CD4-positive, alpha-beta T cell treated with Interleukin-4 for 1 hour (primary cell): ENCODE measurements around the gene CCDC134.
A peak's percentile ranks its signal among the peaks of the same experiment; 100 is the strongest.
"Not testable (repeated sequence)": the region's sequence is repeated elsewhere in the genome, so short reads cannot be mapped to it uniquely, and the experiment has no call there.

Experiments used
- DNase-seq, 2 donors: peaks; one replicate each; pipeline ENCODE4 v3.0.0-alpha.2; 2020 to 2022

CCDC134 gene

DNA sequence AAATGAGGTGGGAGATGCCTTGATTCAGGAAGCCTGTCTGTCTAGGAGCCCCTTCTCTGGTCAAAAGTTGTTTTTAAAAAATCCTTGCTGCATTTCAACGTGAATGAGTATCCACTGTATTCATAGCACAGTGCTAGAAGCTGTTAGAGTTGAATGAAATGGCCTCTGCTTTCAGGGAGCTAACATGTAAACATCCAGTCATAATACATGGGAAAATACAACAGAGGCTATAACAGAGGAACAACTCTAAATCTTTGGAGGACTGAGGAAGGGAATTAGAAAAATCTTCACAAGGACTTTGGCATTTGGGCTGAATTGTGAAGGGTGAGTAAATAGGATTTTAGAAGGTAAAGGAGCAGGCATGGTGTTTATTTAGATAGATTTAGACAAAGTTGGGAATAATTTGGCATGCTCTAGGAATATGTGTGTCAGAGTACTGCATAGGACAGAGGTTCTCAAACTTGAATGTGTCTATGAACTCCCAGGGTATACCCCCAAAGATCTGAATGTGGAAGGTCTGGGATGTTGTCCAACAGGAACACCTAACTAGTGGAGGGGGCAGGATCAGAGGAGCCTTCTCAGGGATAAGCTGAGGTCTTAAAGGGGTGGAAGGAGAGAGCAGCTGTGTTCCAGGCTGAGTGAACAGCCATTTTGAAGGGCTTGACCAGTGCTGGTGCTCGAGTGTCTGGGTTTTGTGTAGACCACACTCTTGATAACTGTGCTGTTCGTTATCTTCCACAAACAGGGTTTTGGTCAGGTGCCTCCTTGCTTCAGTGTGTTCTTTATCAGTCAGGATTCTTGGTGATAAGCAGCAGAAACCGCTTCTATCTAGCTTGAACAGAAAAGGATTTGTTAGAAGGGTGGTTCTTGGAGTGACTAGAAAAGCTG lies 45.1 kb downstream of the CCDC134 start:
- no peak for DNase-seq

GRCh38 chr22:41846268-41846987 lies 45.9 kb downstream of the CCDC134 start:
- no peak for DNase-seq

GRCh38 chr22:41847300-41847699 lies 46.8 kb downstream of the CCDC134 start:
- DNase-seq, result no peak

DNA sequence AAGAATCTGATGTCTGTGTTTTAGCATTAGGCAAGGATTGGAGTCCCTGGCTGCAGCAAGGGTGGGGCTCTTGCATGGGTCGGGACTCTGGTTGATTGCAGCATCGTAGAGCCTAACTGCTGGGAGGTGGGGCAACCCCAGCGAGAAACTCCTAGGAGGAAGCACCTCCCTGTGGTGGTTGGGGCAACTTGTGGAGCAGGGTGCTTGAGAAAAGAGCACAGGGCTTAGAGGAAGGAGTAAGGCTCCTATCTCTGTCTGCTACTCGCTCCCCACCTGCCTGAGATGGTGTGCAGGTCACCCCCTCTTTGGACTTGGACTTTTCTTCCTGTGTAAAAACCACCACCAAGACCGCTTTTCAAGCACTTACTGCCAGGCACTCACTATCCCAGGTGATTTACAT lies 48.0 kb downstream of the CCDC134 start:
- DNase-seq, result peak in 1 of 2 donors; percentile 68

DNA sequence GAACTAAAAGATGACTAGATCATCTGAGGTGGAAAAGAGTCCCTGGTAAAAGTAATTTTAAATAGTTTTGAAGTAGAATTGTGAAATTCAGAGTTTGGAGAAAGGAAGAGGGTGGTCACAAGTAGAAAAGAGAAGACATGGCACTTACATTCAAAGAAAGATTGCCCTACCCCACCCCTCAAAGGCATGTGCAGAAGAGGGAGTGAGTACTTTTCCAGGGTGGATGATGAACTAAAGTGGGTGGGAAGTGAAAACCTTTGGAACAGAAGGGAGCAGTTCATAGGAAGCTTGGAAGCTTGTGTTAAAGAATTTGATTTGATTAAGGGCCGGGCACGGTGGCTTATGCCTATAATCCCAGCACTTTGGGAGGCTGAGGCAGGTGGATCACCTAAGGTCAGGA lies 56.0 kb downstream of the CCDC134 start:
- no peak for DNase-seq

GRCh38 chr22:41857155-41857859 lies 56.8 kb downstream of the CCDC134 start:
- DNase-seq, result peak; percentile 81 to 85

- no peak for DNase-seq
Measured at GRCh38 chr22:41857860-41858199, 57.4 kb downstream of the CCDC134 start.

- DNase-seq, result peak; percentile 59 to 70
Measured at GRCh38 chr22:41862160-41862529, 61.7 kb downstream of the CCDC134 start.

- peak; percentile 17 to 28 for DNase-seq
Measured at GRCh38 chr22:41862530-41863266, 62.2 kb downstream of the CCDC134 start.

DNA sequence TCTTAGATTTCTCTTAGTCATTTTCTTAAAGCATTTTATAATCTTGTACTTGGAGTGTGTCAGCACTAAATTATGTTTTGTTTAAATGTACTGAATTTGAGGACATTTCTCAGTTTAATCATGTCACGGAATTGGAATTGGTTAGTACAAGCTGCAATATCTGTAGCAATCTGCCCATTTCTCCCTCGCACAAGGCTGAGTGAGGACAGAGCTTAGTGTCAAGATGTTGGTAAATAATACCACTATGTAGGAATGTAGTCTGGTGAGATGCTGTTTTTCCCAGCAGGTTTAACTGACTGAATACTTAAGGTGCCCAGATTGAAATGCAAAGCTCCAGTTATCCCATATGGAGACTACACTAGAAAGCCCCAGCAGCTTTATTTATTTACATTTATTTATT lies 63.0 kb downstream of the CCDC134 start:
- DNase-seq, result no peak

- DNase-seq, result no peak
Measured at GRCh38 chr22:41868556-41868955, 68.1 kb downstream of the CCDC134 start.

DNA sequence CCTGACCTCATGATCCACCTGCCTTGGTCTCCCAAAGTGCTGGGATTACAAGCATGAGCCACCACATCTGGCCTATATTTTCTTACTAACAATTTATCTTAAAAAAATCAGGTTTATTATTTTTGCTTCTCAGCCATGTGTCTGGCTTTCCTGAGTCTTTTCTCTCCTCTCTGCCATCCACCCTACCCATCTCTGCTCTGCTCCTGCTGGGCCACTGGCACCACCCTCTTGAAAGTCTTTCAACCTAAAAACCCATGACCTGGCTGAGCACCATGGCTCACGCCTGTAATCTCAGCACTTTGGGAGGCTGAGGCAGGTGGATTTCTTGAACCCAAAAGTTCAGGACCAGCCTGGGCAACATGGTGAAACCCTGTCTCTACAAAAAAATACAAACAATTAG lies 69.6 kb downstream of the CCDC134 start:
- DNase-seq, result not testable (repeated sequence)

- DNase-seq, result no peak
Measured at GRCh38 chr22:41870786-41871185, 70.3 kb downstream of the CCDC134 start.

DNA sequence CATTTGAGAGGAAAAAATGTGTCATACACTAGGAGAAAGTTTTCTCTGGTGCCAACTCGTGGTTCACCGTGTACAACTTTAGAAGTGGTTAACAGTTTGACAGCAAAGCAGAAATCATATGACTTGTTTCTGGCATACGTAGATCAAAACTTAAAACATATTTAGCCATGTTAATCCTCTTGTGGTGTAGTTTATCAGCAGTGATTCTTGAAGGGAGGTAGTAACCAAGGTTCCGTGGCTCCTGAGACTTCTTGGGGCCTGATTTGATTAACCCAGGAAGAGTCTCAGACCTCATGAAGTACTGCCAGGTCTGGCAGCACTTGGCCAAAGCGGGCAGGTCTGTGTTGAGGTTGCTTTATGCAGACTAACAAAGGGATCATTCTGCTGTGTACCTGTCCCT lies 72.9 kb downstream of the CCDC134 start:
- peak in 1 of 2 donors; percentile 57 for DNase-seq

DNA sequence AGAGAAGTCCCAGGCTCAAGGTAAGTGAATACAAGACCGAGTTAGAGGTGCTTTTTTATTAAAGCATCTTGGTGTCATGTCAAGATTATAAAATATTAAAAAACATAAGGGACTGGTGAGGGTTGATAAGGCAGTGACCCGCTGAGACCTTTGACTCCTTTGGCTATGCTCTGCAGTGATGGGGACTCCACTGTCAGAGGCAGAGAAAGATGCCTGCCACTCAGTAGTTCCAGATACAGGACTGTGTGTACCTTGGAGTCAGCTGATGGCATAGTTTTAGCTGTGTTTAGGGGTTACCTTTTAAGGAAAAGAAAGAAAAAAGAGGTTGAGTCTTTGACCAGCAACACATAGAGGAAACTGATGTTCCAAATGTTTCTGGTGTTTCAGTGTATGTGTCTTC lies 73.6 kb downstream of the CCDC134 start:
- no peak for DNase-seq

DNA sequence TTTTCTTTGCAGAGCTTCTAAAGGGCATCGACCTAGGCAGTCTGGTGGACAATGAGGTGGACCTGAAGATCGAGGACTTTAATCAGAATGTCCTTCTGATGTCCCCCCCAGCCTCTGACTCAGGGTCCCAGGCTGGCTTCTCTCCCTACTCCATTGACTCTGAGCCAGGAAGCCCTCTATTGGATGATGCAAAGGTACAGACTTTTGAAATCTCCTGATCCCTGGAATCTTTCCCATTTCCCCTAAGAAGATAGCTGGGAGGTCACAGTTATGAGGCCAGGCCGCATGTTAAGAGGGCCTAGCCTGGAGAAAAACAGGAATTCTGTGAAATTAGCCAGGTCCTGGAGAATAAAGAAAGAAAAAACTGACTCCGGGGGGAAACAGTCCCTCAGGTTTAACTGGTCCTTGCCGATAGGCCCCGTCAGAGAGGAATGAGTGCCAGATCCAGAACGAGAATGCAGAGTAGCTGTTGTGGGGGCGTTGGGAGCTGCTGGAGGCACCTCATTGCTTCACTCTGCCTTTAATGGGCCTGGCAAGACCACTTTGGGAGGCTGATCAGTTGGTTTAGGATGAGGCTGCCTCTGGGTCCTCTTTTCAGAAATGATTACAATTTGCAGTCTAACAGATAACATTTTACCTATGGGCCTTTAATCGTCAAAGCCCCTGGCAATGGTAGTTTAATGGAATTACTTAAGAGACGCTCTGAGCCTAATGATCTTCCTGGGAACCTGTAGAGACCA lies 75.2 kb downstream of the CCDC134 start:
- no peak for DNase-seq
